GM21447 (cell line): ENCODE data around the gene NLRP10.
"Not testable (repeated sequence)": the region's sequence is repeated elsewhere in the genome, so short reads cannot be mapped to it uniquely, and the experiment has no call there.

Source experiments
- ATAC-seq: cut with Tn5 transposase; IDR thresholded peaks from one replicate; pipeline ENCODE4 v1.9.1; 2021; ENCODE audit not compliant: unreplicated experiment

The NLRP10 gene, protein sequence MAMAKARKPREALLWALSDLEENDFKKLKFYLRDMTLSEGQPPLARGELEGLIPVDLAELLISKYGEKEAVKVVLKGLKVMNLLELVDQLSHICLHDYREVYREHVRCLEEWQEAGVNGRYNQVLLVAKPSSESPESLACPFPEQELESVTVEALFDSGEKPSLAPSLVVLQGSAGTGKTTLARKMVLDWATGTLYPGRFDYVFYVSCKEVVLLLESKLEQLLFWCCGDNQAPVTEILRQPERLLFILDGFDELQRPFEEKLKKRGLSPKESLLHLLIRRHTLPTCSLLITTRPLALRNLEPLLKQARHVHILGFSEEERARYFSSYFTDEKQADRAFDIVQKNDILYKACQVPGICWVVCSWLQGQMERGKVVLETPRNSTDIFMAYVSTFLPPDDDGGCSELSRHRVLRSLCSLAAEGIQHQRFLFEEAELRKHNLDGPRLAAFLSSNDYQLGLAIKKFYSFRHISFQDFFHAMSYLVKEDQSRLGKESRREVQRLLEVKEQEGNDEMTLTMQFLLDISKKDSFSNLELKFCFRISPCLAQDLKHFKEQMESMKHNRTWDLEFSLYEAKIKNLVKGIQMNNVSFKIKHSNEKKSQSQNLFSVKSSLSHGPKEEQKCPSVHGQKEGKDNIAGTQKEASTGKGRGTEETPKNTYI

DNA sequence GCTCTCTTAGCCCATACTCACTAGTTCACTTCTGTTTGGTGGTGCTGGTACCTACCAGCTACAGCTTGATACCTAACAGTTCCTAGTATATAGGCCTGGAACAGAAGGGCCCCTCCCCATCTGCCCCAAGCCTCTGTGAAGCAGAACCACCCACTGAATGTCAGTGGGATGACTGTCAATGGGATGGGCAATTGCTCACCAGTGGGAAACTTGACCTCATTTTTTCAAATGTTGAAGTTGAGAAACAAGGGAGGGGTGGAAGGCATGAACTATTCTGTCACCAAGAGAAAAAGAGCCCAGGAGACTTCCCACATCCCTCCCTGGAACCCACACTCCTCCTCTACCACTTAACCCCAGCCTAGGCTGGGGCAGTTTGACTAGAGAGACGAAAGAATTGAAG is at the start of gene NLRP10:
TSS of gene NLRP10 (minus strand) at position 62 of the 400 bp plus-strand sequence. CDS start 1,952 bp downstream, outside the sequence.
- no peak for ATAC-seq

DNA sequence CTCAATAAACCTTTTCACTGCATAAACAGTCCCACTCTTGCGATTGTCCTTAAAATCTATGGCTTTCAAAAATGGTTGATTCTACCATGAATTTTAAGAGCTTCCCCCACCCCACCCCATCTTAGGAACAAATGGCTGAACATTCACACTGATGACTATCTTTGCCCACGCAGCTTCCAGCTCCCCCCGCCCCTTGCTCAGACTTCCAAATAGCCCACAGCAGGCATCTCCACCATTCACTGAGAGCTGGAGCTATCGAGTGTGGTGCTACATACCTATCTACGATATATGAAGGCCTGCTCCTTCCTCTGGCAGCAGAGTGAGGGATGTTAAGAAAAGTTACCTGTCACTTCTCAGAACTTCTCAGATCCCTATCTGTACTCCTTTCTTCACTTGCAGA is 48.6 kb upstream of the NLRP10 start:
- no peak for ATAC-seq

DNA sequence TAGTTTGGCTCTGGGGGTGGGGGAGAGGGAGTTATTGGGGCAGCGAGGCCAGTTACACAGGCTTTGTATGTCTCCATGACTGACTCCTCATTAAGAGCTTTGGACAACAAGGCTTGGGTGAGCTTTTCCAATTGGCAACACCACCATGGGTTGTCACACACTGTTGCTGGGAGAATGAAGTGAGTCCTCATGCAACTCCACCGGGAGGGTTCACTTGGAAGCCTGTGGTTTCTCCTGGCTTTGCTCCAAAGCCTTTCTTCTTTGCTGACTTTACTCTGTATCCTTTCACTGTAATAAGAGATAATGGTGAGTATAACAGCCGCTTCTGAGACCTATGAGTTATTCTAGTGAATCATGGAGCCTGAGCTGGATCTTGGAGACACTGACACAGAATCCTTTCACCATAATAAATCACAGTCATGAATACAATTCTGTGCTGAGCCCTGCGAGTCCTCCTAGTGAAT is 46.8 kb upstream of the NLRP10 start:
- ATAC-seq: no peak

DNA sequence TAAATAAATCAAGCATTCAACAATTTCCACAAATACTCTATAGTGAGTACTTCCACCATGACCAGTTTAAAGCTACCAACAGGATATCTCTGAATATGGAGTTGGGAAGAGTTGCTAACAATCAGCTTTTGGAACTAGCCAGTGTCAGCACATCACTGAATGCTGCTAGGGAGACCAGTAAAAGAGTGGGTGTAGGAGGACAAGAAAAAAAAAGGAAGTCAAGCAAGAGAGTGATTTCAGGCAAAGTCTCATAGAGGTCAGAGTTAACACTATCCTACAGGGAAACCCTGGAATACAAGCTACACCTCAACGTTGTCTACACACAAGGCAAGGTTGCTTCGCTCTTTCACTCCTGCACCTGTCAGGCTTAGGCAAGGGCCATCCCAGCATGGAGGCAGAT is 46.1 kb upstream of the NLRP10 start:
- no peak for ATAC-seq

DNA sequence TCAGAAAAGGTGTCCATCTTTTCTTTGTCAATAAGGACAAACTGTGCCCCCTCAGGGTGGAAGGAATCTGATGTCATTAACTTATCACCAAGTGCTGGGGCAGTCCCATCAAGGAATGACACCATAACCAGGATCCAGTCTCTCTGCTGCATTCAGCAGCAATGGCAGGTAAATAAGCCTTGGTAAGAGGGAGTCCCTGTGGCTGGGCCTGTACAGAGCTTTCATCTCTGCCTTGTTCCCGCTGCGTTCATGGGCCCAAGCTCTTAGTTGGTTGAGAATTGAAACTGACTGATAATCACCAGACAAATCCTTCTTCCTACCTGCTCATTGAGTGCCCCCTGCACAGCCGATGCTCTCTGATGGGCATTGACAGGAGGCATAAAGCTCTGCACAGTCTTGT is 44.6 kb upstream of the NLRP10 start:
- ATAC-seq: no peak

DNA sequence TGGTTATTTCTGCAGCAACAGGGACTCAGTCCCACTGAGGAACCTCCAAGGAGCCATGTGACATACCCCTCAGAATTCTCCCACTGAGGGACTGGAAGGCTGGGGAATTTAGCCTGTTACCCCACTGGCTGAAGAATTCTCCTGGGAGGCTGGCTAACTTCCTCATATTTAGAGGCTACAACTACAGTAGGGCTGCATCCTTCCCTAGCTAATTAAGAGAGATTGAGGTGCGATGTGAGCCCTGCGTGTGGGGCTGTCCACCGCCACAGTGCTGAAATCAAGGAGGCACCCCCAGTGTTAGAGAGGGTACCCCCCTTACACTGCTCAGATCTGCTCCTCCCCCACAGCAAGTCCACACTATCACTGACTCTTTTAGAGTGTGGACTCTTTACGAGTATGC is 43.0 kb upstream of the NLRP10 start:
- no peak for ATAC-seq

DNA sequence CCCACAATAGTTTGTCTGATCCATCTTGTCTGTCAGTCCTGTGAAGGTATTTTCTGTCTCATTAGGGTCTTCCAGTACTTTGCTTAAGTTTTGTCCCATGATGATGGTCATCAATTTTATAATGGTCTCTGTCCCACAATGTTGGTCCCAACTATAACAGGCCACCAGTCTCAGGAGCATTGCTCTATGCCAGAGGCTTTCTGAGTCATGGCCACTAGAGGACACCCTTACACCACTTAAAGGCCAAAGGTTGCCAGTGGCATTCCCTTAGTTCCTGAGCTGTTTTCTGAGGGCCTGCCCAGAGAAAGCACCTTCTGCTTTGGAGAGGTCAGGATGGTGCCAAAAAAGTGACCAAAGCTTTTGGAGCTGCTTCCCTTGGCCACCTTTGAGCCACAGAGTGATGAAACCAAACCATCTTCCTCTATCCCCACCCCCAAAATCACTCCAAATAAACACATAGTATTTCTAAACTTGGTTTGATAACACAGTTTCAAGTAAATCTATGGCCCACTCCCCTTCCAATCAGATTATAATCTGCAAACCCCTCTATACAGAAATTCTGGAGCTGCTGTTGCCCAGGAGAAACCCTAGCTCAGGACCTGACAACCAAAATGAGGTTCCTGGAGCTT is 41.2 kb upstream of the NLRP10 start:
- peak; percentile 67 for ATAC-seq

DNA sequence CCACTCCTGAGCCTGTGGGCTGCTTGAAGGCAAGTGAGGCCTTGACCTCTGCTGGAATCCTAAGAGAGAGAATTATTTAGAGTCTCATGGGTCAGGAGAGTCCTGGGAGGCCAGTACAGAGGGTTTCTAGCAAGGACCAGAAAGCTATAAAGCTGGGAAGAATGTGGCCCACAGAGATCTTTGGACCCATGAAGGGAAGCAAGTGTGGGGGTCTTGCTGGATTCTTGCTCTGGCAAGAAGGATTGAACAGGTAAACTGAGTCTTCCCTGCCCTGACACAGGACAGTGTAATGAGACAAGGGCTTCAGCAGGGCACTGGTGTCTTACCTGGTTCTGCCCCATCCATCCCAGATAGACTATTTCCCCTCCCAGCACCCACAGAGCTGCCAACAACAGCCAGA is 40.3 kb upstream of the NLRP10 start:
- no peak for ATAC-seq

DNA sequence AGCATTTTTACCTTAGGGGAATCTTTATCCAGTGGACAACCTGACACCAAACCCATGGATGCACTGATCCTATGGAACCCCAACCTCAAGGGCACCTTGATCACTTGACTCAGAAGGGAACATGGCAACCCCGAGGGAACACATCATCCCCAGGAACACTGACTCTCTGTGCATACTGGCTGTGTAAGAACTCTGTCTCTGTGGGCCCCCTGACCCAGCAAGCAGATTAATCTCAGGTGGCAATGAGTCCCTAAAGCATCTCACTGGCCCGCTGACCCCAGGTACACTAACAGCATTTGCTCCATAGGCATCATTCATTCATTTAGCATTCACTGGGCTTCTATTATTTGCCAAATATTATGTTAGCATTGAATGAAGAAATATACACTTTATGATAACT is 38.8 kb upstream of the NLRP10 start:
- no peak for ATAC-seq

DNA sequence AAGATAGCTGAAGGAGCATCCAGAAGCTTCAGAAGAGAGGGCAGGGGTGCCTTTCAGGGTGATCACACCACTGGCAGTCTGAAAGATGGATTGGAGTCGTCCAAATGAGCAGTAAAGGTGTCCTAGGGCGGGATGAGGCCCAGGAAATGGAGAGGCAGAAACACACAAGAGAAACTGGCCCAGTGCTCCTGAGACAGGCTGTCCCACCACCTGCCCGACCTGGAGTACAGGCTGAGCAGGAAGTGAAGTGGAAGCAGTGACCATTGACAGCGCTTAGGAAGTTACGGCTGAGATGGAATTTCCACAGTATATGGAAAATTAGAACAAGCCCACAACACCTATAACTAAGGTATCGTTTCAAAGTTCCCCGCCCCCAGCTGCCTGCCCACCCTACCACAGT is 37.9 kb upstream of the NLRP10 start:
- no peak for ATAC-seq

DNA sequence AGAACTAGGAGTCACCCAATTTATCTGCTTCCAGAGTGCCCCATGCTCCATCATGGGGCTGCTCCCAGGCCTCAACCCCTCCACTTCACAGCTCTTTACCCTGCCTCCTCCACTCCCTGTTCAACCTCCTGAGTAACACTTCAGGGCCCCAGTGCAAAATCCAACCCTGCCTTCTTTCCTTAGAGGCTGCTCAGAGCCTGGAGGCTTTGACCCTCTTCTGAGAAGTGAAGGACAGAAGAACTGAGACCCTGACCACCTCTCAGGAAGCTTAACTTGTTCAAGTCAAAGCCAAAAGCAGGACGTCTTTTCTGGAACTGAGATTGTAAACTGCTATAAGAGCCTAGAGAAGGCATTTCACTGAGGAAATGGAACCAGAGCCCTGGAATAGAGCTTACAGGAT is 37.4 kb upstream of the NLRP10 start:
- ATAC-seq: no peak

DNA sequence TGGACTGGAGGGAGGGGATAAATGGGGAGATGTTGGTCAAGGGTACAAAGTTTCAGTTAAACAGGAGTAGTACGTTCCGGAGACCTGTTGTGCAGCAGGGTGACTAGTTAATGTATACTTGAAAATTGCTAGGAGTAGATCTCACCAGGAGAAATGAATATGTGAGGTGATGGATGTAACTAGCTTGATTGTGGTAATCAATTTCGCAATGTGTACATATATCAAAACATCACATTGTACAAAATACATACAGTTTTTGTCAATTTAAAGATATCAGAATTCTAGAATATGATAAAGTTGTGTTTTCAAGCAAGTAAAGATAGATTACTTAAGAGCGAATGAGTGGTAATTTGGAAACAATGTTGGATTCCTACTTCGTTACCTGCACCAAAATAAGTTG is 35.1 kb upstream of the NLRP10 start:
- ATAC-seq: no peak

DNA sequence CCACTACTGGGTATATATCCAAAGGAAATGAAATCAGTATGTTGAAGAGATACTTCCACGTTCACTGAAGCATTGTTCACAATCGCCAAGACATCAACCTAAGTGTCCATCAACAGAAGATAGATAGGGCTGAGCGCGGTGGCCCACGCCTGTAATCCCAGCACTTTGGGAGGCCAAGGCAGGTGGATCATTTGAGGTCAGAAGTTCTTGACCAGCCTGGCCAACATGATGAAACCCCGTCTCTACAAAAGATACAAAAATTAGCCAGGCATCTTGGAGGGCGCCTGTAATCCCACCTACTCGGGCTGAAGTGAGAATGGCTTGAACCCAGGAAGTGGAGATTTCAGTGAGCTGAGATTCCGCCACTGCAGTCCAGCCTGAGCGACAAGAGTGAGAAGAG is 34.5 kb upstream of the NLRP10 start:
- no peak for ATAC-seq

DNA sequence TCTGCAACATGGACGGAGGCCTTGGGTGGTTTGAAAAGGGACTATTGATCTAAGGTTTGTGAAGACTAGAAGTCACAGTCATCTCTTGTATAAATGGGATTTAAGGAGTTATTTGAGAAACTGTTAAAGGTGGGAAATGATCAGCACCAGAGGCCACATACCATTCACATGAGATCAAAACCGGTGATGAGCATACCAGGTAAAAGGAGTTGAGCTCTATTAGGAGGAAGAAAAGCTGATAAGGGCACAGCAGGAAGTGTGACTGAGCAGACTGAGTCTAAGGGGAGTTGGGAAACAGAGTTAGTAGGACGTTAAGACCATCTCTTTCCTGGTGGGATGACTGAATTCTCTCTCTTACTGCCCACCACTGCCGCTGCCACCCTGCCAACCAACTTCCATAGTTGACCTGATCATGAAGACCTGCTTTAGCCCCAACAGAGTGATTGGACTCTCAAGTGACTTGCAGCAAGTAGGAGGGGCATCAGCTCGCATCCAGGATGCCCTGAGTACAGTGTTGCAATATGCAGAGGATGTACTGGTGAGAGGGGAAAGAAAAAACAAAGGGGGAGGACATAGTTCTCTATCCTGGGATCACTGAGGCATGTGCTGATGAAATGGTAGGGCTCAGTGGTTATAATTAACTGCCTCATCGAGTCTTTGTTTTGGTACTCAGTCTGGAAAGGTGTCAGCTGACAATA is 29.5 kb upstream of the NLRP10 start:
- ATAC-seq: no peak

DNA sequence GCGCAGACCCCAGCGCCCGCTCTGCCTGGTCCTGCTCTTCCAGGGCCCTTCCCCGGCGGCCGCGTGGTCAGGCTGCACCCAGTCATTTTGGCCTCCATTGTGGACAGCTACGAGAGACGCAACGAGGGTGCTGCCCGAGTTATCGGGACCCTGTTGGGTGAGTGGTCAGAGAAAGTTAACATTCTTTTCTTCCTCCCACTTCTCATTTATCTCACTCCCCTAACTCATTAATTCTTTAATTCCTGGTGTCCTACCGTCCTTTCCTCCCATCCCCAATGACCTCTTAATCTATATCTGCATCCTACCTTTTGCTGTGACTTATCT is 22.3 kb upstream of the NLRP10 start:
- not testable (repeated sequence) for ATAC-seq

DNA sequence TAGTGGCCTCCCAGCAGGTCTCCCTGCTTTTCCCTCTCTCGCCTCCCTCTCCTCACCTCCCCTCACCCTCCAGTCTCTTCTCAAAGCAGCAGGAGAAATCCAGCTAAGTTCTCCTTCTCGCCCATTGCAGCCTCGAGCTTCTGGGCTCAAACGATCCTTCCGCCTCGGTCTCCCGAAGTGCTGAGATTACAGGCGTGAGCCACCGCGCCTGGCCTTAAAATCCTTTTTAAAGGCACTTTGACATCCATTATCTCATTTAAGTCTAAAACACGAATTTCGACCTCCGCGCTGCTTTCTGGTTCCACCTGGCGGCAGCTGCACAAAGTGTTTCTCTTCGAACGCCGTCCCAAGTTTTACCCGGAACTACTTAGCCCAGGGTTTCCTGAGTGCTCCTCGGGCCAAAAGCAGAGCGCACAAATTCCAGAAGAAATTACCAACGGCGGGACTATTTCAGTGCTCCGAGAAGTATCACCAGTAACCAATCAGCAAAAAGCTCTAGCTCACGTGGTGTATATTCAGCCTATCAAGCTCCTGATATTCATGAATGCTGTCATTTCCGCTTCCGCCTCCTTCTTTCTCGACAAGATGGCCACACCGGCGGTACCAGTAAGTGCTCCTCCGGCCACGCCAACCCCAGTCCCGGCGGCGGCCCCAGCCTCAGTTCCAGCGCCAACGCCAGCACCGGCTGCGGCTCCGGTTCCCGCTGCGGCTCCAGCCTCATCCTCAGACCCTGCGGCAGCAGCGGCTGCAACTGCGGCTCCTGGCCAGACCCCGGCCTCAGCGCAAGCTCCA is 21.7 kb upstream of the NLRP10 start, which contains the start of gene EIF3F:
TSS of gene EIF3F (plus strand) at position 570 of the 792 bp plus-strand sequence. CDS start at position 586, 16 bp downstream.
- peak; percentile 94 for ATAC-seq

DNA sequence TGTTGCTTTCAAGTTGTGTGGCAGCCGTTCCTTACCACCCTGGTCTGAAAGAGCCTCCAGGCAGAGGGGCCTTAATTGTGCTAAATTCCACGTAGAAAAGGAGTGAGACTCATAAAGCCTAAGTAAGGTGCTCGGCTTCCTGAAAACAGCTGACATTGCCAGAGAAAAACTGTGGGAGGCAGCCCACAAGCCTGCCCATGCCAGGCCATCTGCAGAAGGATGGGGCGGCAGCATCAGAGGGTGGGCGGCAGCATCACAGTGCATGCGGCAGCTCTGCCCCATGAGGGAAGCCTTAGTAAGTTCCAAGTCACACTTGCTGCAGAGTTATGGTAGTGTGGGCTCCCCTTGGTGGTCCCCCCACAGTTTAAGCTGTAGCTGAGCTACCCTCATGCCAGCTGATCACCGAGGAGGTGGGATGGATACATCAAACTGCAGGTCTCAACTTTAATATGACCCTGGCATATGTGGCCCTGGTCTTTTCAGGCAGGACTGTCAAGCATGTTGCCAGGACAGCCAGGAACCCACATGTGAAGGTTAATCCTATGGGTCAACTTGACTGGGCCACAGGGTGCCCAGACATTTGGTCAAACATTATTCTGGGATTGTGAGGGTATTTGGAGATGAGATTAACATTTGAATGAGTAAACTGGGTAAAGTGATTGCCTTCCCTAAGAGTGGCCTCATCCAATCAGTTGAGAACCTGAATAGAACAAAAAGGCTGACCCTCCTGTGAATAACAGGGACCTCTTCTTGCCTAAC is 18.8 kb upstream of the NLRP10 start:
- ATAC-seq: no peak

DNA sequence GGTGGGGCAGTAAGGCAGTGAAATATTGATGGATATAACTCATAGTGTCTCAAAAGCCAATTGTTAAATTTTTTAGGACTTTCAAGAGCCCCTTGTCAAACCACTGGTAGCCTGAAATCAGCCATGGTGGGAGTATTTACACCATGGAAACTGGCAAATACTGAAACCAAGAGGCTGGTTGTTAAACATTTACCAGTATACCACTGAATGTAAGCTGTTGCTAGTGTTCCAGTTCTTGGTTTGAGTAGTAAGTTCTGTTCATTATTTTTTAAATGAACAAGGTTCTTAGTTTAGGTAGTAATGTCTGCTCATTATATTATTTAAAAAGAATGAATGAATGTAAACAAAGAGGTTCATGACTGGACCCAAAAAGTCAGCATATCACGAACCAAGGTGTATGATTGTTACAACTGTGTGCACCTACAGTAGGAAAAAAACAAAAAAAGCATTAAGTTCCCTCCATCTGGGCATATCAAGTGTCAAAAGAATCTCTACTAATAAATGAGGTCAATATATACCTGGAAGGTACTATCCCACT is 17.4 kb upstream of the NLRP10 start:
- ATAC-seq: peak; percentile 46

DNA sequence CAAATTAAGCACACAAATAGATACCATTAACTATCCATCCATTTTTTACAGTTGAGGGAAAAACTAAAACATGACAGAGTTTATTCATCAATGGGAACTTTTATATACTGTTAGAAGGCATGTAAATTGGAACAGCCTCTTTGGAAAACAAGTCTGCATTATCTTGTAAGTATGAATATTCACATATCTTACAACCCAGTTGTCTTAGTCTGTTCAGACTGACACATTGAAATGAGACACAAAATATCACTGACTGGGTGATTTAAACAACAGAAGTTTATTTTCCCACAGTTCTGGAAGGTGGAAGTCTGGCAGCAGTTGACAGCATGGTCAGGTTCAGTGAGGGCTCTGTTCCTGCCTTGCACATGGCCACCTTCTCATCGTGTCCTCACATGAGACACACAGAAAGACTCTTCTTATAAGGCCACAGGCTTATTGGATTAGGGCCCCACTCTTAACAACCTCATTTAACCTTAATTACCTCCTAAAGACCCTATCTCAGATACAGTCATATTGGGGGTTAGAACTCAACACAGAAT is 16.4 kb upstream of the NLRP10 start:
- no peak for ATAC-seq
